Neural progenitor cell (in vitro differentiated cells): ENCODE data around the gene ZDHHC13.

ENCODE experiments used
- CTCF ChIP-seq: fragments of 200-600 bp; sonication (generic); IDR thresholded peaks from 2 replicates; pipeline ENCODE4 v1.5.1; 2017; ENCODE audit warnings: antibody characterized with exemption, mild to moderate bottlenecking
- EZH2 ChIP-seq: fragments of 200-600 bp; sonication (generic); IDR thresholded peaks from 2 replicates; pipeline ENCODE4 v1.6.1; 2017; ENCODE audit warnings: antibody characterized with exemption, mild to moderate bottlenecking, moderate library complexity

- TF ChIP-seq CTCF = no peak
- TF ChIP-seq EZH2 = no peak
Observed at GRCh38 chr11:19102521-19102900, 14.5 kb upstream of the ZDHHC13 start.
